HepG2 (cell line): ENCODE data around the gene VWA3A. TPM values are rescaled to one million over a fixed set of nuclear protein-coding genes. Genes with fewer than 3 reads are reported as not detected.

Experiments
- ATAC-seq: fragments of 200-7000 bp; cut with Tn5 transposase; 3 replicates; pipeline ENCODE4 v1.9.1; 2020; ENCODE audit warnings: mild to moderate bottlenecking, moderate library complexity
- BruUV-seq: library from RNA; stranded (reverse); fragments of 400-500 nt; replicated peaks from 2 replicates; lab custom pipeline; 2021; lab: Mats Ljungman, UMichigan
- CTCF ChIA-PET: fragments of 300-600 bp; formaldehyde crosslinking; extraction: SDS; loops from one replicate; lab custom pipeline; 2021; ENCODE audit warnings: low total read pairs, inconsistent platforms, low intra/inter-chr PET ratio; lab: Yijun Ruan, JAX
- POLR2A ChIA-PET: fragments of 350-600 bp; sonication (Branson Sonifier 250); formaldehyde crosslinking; loops from one replicate; lab custom pipeline; 2020; ENCODE audit warnings: antibody characterized with exemption, inconsistent platforms; lab: Yijun Ruan, JAX
- DNase-seq: peaks from one replicate; pipeline ENCODE4 v3.0.0-alpha.2; 2015; ENCODE audit warnings: low spot score
- FAIRE-seq: peaks from 3 replicates; lab custom pipeline; 2011; peaks lifted over from hg19 to GRCh38; lab: Jason Lieb, UNC
- H2AFZ ChIP-seq: one replicate; pipeline ENCODE4 v1.6.1; 2011; ENCODE audit warnings: low read length, inconsistent platforms
- H3K27ac ChIP-seq: fragments of 300-600 bp; 3 replicates; pipeline ENCODE4 v1.8.0; 2011; ENCODE audit warnings: mixed run types, mild to moderate bottlenecking, mixed read lengths, low read length, inconsistent platforms; ENCODE audit not compliant: insufficient read depth; ENCODE audit errors: extremely low read length
- H3K27me3 ChIP-seq, 2 experiments: fragments of 200-600 bp in 1 of 2; 2 replicates in 1 of 2; 3 replicates in 1 of 2; pipeline versions ENCODE4 v1.6.0 to v1.8.0; 2011; ENCODE audit warnings: low read length in 2 of 2, mild to moderate bottlenecking in 2 of 2, moderate library complexity in 2 of 2, inconsistent platforms in 1 of 2; ENCODE audit not compliant: insufficient read depth in 2 of 2, control insufficient read depth in 1 of 2
- H3K36me3 ChIP-seq, 2 experiments: fragments of 200-600 bp in 1 of 2; replicated peaks in 1 of 2; 2 replicates in 1 of 2; 3 replicates in 1 of 2; pipeline versions ENCODE4 v1.5.1 to v1.8.0; 2011; ENCODE audit warnings: low read length in 2 of 2, inconsistent platforms in 1 of 2; ENCODE audit not compliant: insufficient read depth in 2 of 2, control insufficient read depth in 1 of 2
- H3K4me1 ChIP-seq: 2 replicates; pipeline ENCODE4 v1.5.1; 2012; ENCODE audit warnings: low read length, inconsistent platforms; ENCODE audit not compliant: insufficient read depth
- H3K4me2 ChIP-seq: 2 replicates; pipeline ENCODE4 v1.6.0; 2011; ENCODE audit warnings: low read depth, low read length, inconsistent platforms
- H3K4me3 ChIP-seq, 3 experiments: fragments of 200-600 bp in 1 of 3; sonication (generic), shearing (Covaris generic) in 1 of 3; replicated peaks in 1 of 3; 2 replicates each; pipeline ENCODE4 v1.5.1; 2011 to 2016; ENCODE audit warnings: low read length in 3 of 3, inconsistent platforms in 2 of 3, low read depth in 2 of 3, mild to moderate bottlenecking in 2 of 3, control low read depth in 1 of 3, mixed read lengths in 1 of 3; ENCODE audit not compliant: insufficient read depth in 1 of 3
- H3K79me2 ChIP-seq: one replicate; pipeline ENCODE4 v1.6.1; 2011; ENCODE audit warnings: low read length, inconsistent platforms; ENCODE audit not compliant: insufficient read depth
- H3K9ac ChIP-seq: 2 replicates; pipeline ENCODE4 v1.6.0; 2011; ENCODE audit warnings: mild to moderate bottlenecking, low read depth, low read length, inconsistent platforms; ENCODE audit not compliant: insufficient read depth
- H3K9me3 ChIP-seq: 2 replicates; pipeline ENCODE4 v1.5.1; 2012; ENCODE audit warnings: mild to moderate bottlenecking, low read length
- H4K20me1 ChIP-seq: 2 replicates; pipeline ENCODE4 v1.6.0; 2011; ENCODE audit warnings: inconsistent platforms, mild to moderate bottlenecking, low read length, moderate library complexity; ENCODE audit not compliant: insufficient read depth
- AGO2 ChIP-seq: fragments of 200-400 bp; formaldehyde crosslinking; optimal IDR thresholded peaks from 2 replicates; pipeline ENCODE3; 2017; ENCODE audit warnings: mild to moderate bottlenecking, low read depth, low read length, moderate library complexity
- ATM ChIP-seq: fragments of 450-650 bp; IDR thresholded peaks from 2 replicates; pipeline ENCODE4 v1.7.1; 2017; ENCODE audit warnings: mild to moderate bottlenecking, borderline replicate concordance
- FOSL1 ChIP-seq: sonication (generic); formaldehyde crosslinking; IDR thresholded peaks from 2 replicates; pipeline ENCODE4 v1.9.0; 2021; ENCODE audit warnings: missing genetic modification reagents, borderline replicate concordance
- HBP1 ChIP-seq: IDR thresholded peaks from 2 replicates; pipeline ENCODE4 v1.6.1; 2016; ENCODE audit warnings: low read depth, control low read depth
- KLF13 ChIP-seq: sonication (generic); formaldehyde crosslinking; IDR thresholded peaks from 2 replicates; pipeline ENCODE4 v1.4.0; 2020; ENCODE audit warnings: mild to moderate bottlenecking, missing genetic modification reagents
- NCOA1 ChIP-seq: sonication (generic); formaldehyde crosslinking; IDR thresholded peaks from 2 replicates; pipeline ENCODE4 v1.9.0; 2021; ENCODE audit warnings: missing genetic modification reagents
- NCOR1 ChIP-seq: fragments of 200-600 bp; sonication (generic); IDR thresholded peaks from 2 replicates; pipeline ENCODE4 v1.7.0; 2017; ENCODE audit warnings: antibody characterized with exemption, low read length, borderline replicate concordance
- ZFP62 ChIP-seq: sonication (generic); formaldehyde crosslinking; IDR thresholded peaks from 2 replicates; pipeline ENCODE4 v1.4.0; 2020; ENCODE audit warnings: missing genetic modification reagents
- ZHX2 ChIP-seq, 2 experiments: sonication (generic) in 1 of 2; formaldehyde crosslinking in 1 of 2; IDR thresholded peaks; 2 replicates each; pipeline versions ENCODE4 v1.6.1 to v1.9.0; 2014 to 2022; ENCODE audit warnings: antibody characterized with exemption in 1 of 2, borderline replicate concordance in 1 of 2, inconsistent platforms in 1 of 2, low read depth in 1 of 2, missing genetic modification reagents in 1 of 2
- ZNF713 ChIP-seq: sonication (generic); formaldehyde crosslinking; IDR thresholded peaks from 2 replicates; pipeline ENCODE4 v1.4.0; 2020; ENCODE audit warnings: mild to moderate bottlenecking, missing genetic modification reagents
- ZNF879 ChIP-seq: sonication (generic); formaldehyde crosslinking; IDR thresholded peaks from 2 replicates; pipeline ENCODE4 v1.8.1; 2023; ENCODE audit warnings: missing genetic modification reagents
- ZSCAN5A ChIP-seq: sonication (generic); formaldehyde crosslinking; IDR thresholded peaks from 2 replicates; pipeline ENCODE4 v1.8.0; 2022; ENCODE audit warnings: mild to moderate bottlenecking, missing genetic modification reagents, borderline replicate concordance
- WGBS: methylation state at CpG from one replicate; pipeline ENCODE4 v1.1.6; 2017; ENCODE audit warnings: low lambda C conversion rate; 5-methylcytosine and 5-hydroxymethylcytosine counted together
- in situ Hi-C: cut with HindIII; loops from 2 replicates; pipeline ENCODE4 v1.10.0; 2017; ENCODE audit warnings: low pct_unique_long_range_greater_than_20kb; ENCODE audit not compliant: extremely low pct_ligation_motif_present
- intact Hi-C: fragments of 100-400 bp; cut with micrococcal nuclease; formaldehyde crosslinking; loops from one replicate; pipeline ENCODE4 v1.10.0; 2022; ENCODE audit not compliant: unreplicated experiment
- polyA plus RNA-seq, 8 experiments: library from polyadenylated mRNA; depleted of rRNA in 3 of 8; stranded (reverse) in 7 of 8; unstranded in 1 of 8; fragments of >200 nt; fragmentation: Illumina TruSeq in 4 of 8; extraction: Trizol in 4 of 8; gene quantifications; 2 replicates each; pipeline versions ENCODE4 v1.2.1 to v1.2.3, GENCODE V29; 2011 to 2016; ENCODE audit warnings: low read depth in 4 of 8, missing spikeins in 1 of 8, mixed read lengths in 1 of 8; ENCODE audit not compliant: insufficient read depth in 1 of 8
- total RNA-seq, 5 experiments: library from RNA; depleted of rRNA; stranded (reverse); fragments of >200 nt; fragmentation: Illumina TruSeq; extraction: Trizol; gene quantifications; 2 replicates each; pipeline ENCODE4 v1.2.3, GENCODE V29; 2016; ENCODE audit warnings: low read depth in 1 of 5

VWA3A gene
- total and polyA plus RNA-seq, 2 of the 13 experiments (the other 11 are each of a cell fraction or from before 2014, with no cell fraction given), result 0.03 to 0.07 TPM

DNA sequence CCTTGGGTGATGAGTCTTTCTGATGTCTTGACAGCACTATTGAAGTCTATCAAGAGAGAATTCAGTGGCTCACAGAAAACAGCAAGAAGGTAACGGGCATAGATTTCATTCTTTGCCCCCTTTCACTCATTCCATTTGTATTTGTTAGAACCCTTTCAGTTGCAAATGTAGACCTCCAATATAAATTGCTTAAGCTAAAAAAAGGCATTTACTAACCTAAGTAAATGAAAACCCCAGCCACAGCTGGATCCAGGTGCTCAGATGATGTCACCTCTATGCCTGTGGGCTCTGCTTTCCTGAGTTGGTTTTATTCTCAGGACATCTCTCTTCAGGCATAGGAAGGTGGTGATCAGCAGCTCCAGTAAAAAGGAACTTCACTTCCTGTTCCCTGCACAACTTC is 11.1 kb downstream of the VWA3A start (continued):
- TF ChIP-seq NCOR1 (no peak), ZSCAN5A (CRISPR knock-in tag) (no peak), ATM (no peak), NCOA1 (CRISPR knock-in tag) (no peak), ZNF713 (CRISPR knock-in tag) (no peak), KLF13 (CRISPR knock-in tag) (no peak)

- in situ Hi-C loops, result loop anchor here (5.0 kb wide), 1 partner anchor 48 kb away; no protein-coding TSS in a partner anchor
- H3K4me2 ChIP-seq, result no peak overlapping the region
- TF ChIP-seq ZFP62 (CRISPR knock-in tag) (no peak), ZNF879 (no peak), AGO2 (no peak), HBP1 (CRISPR knock-in tag) (no peak), FOSL1 (no peak), ZHX2 (IDR thresholded peaks at IDR 0.05; ENCODE audit: low read depth) (no peak), ZHX2 (CRISPR knock-in tag; IDR thresholded peaks at IDR 0.05; ENCODE audit: borderline replicate concordance) (no peak)
Measured at GRCh38 chr16:22109258-22109898, 17.0 kb downstream of the VWA3A start.

More at GRCh38 chr16:22109258-22109898, 17.0 kb downstream of the VWA3A start:
- Histone ChIP-seq H4K20me1 (no peaks in the 10 kb centered on the region), H3K9me3 (no peaks in the 10 kb centered on the region), H3K79me2 (no peaks in the 10 kb centered on the region), H3K36me3 (no peaks in the 10 kb centered on the region), H3K4me3 (no peak overlapping the region), H3K27me3 (peaks cover 7 to 37% of the 10 kb centered on the region in 2 experiments; a peak in 4 of 5 replicates), H3K9ac (no peak overlapping the region), H3K4me1 (peaks cover 9% of the 10 kb centered on the region), H3K27ac (no peak overlapping the region), H2AFZ (no peak overlapping the region)
- DNase-seq (no peak), FAIRE-seq (no peak), ATAC-seq (no peak)
- intact Hi-C loops, result no loop called here
- WGBS, result 3% methylated on average over 4 of the region's 4 CpGs
- ChIA-PET POLR2A (interaction anchor here (0.8 kb wide), 1 partner anchor 10 kb away, joined by 3 read pairs; no protein-coding TSS in a partner anchor), CTCF (no interaction called here)
- BruUV-seq, result no TSS peak
